Measurements from ENCODE around the gene SRRM1. TPM values are rescaled to one million over a fixed set of nuclear protein-coding genes. Genes with fewer than 3 reads are reported as not detected.
"Not testable (repeated sequence)": the region's sequence is repeated elsewhere in the genome, so short reads cannot be mapped to it uniquely, and the experiment has no call there.

The SRRM1 gene
- total RNA-seq, 4 donors from 2014 or later, result 61.6 to 87.6 (median 63.6) TPM

DNA sequence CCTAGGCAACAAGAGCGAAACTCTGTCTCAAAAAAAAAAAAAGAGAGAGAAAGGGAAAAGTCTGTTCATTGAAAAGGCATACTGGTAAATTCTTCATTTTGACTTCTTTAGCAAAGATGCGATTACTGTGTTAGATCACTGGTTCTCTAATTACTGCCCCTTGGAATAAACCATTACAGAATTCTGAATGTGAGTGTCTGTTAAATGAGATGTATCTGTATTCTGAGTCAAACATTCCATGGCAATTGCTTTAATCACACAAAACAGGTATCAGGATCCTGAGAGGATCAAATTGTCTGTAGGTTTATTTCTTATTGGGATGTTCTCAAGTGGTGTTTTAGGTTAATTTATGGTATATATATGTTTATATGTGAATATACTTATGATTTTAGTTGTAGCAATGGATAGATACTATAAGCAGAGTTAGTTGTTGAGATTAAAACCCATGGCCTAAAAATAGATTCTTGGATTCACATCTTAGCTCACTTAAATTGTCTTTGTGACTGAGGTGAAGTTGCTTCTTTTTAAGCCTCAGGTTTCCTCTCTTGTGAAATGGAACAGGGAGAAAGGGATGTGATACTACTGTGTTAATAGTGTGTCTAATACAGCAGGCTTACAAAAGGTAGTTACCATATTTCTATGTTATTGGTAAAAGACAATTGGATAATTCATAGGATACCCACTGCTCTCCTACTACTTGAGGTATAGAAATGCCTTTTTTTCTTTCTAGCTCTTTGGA lies 16.2 kb downstream of the SRRM1 start:
- no peaks in the 10 kb centered on the region for H3K27me3 ChIP-seq
- no peak overlapping the region for H3K4me3 ChIP-seq
- H3K4me1 ChIP-seq, result no peaks in the 10 kb centered on the region
- TF ChIP-seq POLR2A (IDR thresholded peaks at IDR 0.05; ENCODE audit: low read depth), result no peak
- TF ChIP-seq EP300 (IDR thresholded peaks at IDR 0.05), result no peak
- intact Hi-C loops (cut with DNase I), result loop anchor here (10.0 kb wide), 1 partner anchor 565 kb away; no protein-coding TSS in a partner anchor
- H3K27ac ChIP-seq (replicated peaks in 1 of 4), result no peak overlapping the region
- H3K36me3 ChIP-seq, result peaks cover 82 to 100% (median 98%) of the 10 kb centered on the region in 4 donors
- WGBS, result 92% methylated on average over 2 of the region's 2 CpGs
- no peak for DNase-seq (ENCODE audit: extremely low spot score)
- no peaks in the 10 kb centered on the region for H3K9me3 ChIP-seq

DNA sequence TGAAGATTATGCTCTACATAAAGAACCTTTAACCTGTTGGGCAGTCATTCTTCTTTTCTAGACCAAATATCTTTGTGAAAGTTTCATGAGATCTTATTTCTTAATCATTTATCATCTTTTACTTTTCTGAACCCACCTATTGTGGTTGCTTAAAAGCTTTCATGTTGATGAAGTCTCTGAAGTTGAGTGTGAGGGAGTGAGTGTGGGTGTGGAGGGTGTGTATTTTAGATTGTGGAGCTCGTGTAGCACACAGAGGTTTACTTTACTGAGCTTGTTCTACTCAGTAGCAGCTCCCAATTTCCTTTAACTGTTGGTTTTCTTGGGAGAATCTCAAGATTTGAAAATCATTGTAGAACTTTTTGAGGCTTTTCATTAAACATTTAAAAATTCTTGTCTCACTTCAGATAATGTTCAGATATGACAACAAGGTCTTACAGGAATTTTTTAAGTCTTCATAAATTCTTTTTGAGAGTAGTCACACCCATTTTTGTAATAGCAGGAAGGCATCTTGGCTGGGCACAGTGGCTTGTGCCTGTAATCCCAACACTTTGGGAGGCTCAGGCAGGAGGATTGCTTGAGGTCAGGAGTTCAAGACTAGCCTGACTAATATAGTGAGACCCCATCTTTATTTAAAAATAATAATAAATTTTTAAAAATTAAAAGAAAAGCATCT lies 17.0 kb downstream of the SRRM1 start:
- Histone ChIP-seq H3K4me1 (no peaks in the 10 kb centered on the region), H3K9me3 (no peaks in the 10 kb centered on the region), H3K36me3 (peaks cover 82 to 100% (median 98%) of the 10 kb centered on the region in 4 donors), H3K4me3 (no peak overlapping the region), H3K27me3 (no peaks in the 10 kb centered on the region), H3K27ac (replicated peaks in 1 of 4) (no peak overlapping the region)
- intact Hi-C loops (cut with DNase I), result loop anchor here (10.0 kb wide), 1 partner anchor 565 kb away; no protein-coding TSS in a partner anchor
- TF ChIP-seq POLR2A (IDR thresholded peaks at IDR 0.05; ENCODE audit: low read depth) (no peak), EP300 (IDR thresholded peaks at IDR 0.05) (no peak), POLR2AphosphoS5 (IDR thresholded peaks at IDR 0.05) (no peak)
- TF ChIP-seq, protein P1, sequence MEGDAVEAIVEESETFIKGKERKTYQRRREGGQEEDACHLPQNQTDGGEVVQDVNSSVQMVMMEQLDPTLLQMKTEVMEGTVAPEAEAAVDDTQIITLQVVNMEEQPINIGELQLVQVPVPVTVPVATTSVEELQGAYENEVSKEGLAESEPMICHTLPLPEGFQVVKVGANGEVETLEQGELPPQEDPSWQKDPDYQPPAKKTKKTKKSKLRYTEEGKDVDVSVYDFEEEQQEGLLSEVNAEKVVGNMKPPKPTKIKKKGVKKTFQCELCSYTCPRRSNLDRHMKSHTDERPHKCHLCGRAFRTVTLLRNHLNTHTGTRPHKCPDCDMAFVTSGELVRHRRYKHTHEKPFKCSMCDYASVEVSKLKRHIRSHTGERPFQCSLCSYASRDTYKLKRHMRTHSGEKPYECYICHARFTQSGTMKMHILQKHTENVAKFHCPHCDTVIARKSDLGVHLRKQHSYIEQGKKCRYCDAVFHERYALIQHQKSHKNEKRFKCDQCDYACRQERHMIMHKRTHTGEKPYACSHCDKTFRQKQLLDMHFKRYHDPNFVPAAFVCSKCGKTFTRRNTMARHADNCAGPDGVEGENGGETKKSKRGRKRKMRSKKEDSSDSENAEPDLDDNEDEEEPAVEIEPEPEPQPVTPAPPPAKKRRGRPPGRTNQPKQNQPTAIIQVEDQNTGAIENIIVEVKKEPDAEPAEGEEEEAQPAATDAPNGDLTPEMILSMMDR (IDR thresholded peaks at IDR 0.05), result no peak
- WGBS, result 12% methylated on average over 1 of the region's 1 CpG
- no peak for DNase-seq (ENCODE audit: extremely low spot score)

DNA sequence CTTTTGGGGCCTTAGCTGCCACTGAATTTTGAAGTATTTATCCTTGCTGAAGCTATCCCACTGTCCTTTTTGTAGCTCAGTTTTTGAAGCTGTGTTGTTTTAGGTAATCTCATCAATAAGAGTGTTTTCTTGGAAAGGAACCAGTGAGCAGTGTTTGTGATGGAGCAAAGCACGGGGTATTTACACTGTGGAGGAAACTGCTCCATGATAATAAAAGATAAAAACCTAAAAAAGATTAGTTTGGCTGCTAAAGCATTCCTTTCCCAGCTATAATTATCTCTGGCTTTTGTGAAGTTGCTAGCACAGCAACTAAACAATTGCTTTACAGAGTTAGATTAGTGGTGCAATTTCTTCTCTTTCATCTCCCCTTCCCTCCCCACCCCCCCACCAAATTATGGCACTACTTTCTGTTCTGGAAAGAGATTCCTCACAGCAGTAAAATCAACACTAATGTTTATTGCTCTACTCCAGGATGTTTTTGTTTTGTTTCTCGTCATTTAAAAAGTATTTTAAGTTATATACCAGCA lies 21.5 kb downstream of the SRRM1 start:
- Histone ChIP-seq H3K27me3 (no peaks in the 10 kb centered on the region), H3K36me3 (peaks cover 89 to 100% (median 98%) of the 10 kb centered on the region in 4 donors), H3K4me3 (no peak overlapping the region), H3K9me3 (no peaks in the 10 kb centered on the region), H3K4me1 (no peaks in the 10 kb centered on the region), H3K27ac (replicated peaks in 1 of 4) (no peak overlapping the region)
- DNase-seq (ENCODE audit: extremely low spot score), result no peak
- intact Hi-C loops (cut with DNase I), result no loop called here
- TF ChIP-seq, protein P1 (IDR thresholded peaks at IDR 0.05), result no peak
- TF ChIP-seq POLR2AphosphoS5 (IDR thresholded peaks at IDR 0.05) (no peak), POLR2A (IDR thresholded peaks at IDR 0.05; ENCODE audit: low read depth) (no peak), EP300 (IDR thresholded peaks at IDR 0.05) (no peak)
- WGBS, result 90% methylated on average over 2 of the region's 2 CpGs

DNA sequence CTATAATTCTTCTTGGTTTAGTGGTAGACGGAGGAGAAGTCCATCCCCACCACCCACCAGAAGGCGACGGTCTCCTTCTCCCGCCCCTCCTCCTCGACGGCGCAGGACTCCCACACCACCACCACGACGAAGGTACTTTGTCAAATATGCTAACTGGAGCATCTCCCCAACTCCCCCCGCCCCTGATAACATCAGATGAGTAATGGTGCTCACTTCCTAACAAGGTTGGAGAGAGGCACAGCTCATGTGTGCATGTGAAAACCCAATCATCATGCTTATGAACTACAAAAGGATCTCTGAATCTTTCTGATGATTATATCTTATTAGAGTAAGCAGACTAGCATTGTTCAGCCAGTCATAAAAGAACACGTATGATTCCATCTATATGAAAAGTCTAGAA lies 23.7 kb downstream of the SRRM1 start:
- no peak for DNase-seq (ENCODE audit: extremely low spot score)
- WGBS, result 88% methylated on average over 11 of the region's 11 CpGs
- TF ChIP-seq, protein P1 (IDR thresholded peaks at IDR 0.05), result no peak
- TF ChIP-seq EP300 (IDR thresholded peaks at IDR 0.05), result no peak
- TF ChIP-seq POLR2A (IDR thresholded peaks at IDR 0.05; ENCODE audit: low read depth), result no peak
- TF ChIP-seq POLR2AphosphoS5 (IDR thresholded peaks at IDR 0.05), result no peak

DNA sequence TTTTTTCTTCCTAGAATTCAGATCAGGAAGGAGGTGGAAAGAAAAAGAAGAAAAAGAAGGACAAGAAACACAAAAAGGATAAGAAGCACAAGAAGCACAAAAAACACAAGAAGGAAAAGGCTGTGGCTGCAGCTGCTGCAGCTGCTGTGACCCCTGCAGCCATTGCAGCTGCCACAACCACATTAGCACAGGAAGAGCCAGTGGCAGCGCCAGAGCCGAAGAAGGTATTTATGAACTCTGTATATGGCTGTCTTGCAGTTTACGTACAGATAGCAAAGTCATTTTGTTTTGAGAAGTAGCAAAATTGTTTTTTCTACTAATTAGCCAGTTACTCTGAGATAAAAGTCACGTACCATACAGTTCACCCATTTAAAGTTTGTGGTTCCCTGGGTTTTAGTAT lies 28.3 kb downstream of the SRRM1 start:
- WGBS, result 73% methylated on average over 4 of the region's 4 CpGs
- H3K9me3 ChIP-seq; intact Hi-C loops (cut with DNase I); DNase-seq (ENCODE audit: extremely low spot score); H3K27me3 ChIP-seq; H3K27ac ChIP-seq (replicated peaks in 1 of 4); H3K4me3 ChIP-seq; H3K4me1 ChIP-seq: not testable (repeated sequence)
- peaks cover 83 to 95% (median 90%) of the 10 kb centered on the region in 4 donors for H3K36me3 ChIP-seq

More for the DNA sequence above, 23.7 kb downstream of the SRRM1 start:
- Histone ChIP-seq H3K36me3 (peaks cover 97 to 100% (median 99%) of the 10 kb centered on the region in 4 donors), H3K27me3 (no peaks in the 10 kb centered on the region), H3K4me1 (no peaks in the 10 kb centered on the region), H3K9me3 (no peaks in the 10 kb centered on the region), H3K27ac (replicated peaks in 1 of 4) (no peak overlapping the region), H3K4me3 (no peak overlapping the region)
- intact Hi-C loops (cut with DNase I), result no loop called here

DNA sequence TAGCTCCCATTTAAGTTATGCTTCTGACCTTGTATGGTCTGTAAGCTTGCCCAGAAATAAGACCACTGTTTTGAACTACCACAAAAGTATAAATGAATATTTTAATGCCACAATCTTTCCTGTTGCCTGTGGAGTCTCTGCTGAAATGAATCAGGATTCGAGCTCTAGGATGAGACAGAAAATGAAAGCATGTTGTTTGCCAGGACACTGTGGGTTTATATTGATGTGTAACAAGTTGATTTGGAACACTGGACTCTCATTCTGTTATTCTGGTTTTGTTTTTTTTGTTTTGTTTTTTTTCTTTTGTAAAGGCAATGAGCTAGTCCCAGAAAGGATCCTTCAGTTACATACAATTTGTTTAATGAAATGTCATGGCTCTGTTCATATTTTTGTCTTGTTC lies 29.6 kb downstream of the SRRM1 start:
- H3K27me3 ChIP-seq; DNase-seq (ENCODE audit: extremely low spot score); H3K4me1 ChIP-seq; H3K27ac ChIP-seq (replicated peaks in 1 of 4); intact Hi-C loops (cut with DNase I); H3K9me3 ChIP-seq; H3K4me3 ChIP-seq: not testable (repeated sequence)
- 56% methylated on average over 1 of the region's 1 CpG for WGBS
- peaks cover 70 to 82% (median 76%) of the 10 kb centered on the region in 4 donors for H3K36me3 ChIP-seq

All from esophagus muscularis mucosa (tissue), 4 donors.